Astrocyte (in vitro differentiated cells and primary cell): ENCODE data around the gene PAFAH1B1. TPM values are rescaled to one million over a fixed set of nuclear protein-coding genes. Genes with fewer than 3 reads are reported as not detected.

Experiments
- DNase-seq: peaks from one replicate; pipeline ENCODE4 v3.0.0-alpha.2; 2010; ENCODE audit warnings: low read depth
- FAIRE-seq: peaks from 2 replicates; lab custom pipeline; 2011; peaks lifted over from hg19 to GRCh38; lab: Jason Lieb, UNC
- H2AFZ ChIP-seq: 2 replicates; pipeline ENCODE4 v1.6.0; 2012; ENCODE audit warnings: low read depth, low read length, inconsistent platforms
- H3K27ac ChIP-seq: 2 replicates; pipeline ENCODE4 v1.5.1; 2011; ENCODE audit warnings: low read depth, low read length, inconsistent platforms
- H3K27me3 ChIP-seq: 2 replicates; pipeline ENCODE4 v1.6.0; 2011; ENCODE audit warnings: low read length, inconsistent platforms; ENCODE audit not compliant: insufficient read depth
- H3K36me3 ChIP-seq: 2 replicates; pipeline ENCODE4 v1.5.1; 2011; ENCODE audit warnings: low read length, inconsistent platforms; ENCODE audit not compliant: insufficient read depth
- H3K4me1 ChIP-seq: 2 replicates; pipeline ENCODE4 v1.5.1; 2011; ENCODE audit warnings: low read length, inconsistent platforms; ENCODE audit not compliant: insufficient read depth
- H3K4me2 ChIP-seq: 2 replicates; pipeline ENCODE4 v1.6.0; 2012; ENCODE audit warnings: low read length, inconsistent platforms
- H3K4me3 ChIP-seq: 2 replicates; pipeline ENCODE4 v1.5.1; 2011; ENCODE audit warnings: low read depth, mild to moderate bottlenecking, low read length, inconsistent platforms; ENCODE audit not compliant: insufficient read depth
- H3K79me2 ChIP-seq: 2 replicates; pipeline ENCODE4 v1.6.0; 2012; ENCODE audit warnings: mild to moderate bottlenecking, low read length, inconsistent platforms; ENCODE audit not compliant: insufficient read depth
- H3K9ac ChIP-seq: 2 replicates; pipeline ENCODE4 v1.6.0; 2012; ENCODE audit warnings: mild to moderate bottlenecking, low read length, inconsistent platforms
- H3K9me3 ChIP-seq: 2 replicates; pipeline ENCODE4 v1.5.1; 2012; ENCODE audit warnings: low read depth, mild to moderate bottlenecking, low read length, inconsistent platforms; ENCODE audit not compliant: insufficient read depth
- H4K20me1 ChIP-seq: 2 replicates; pipeline ENCODE4 v1.6.0; 2012; ENCODE audit warnings: low read length, inconsistent platforms; ENCODE audit not compliant: insufficient read depth
- H3K27ac Mint-ChIP-seq: one replicate; pipeline ENCODE4 v1.8.0; 2021; ENCODE audit warnings: mild to moderate bottlenecking, mixed read lengths; ENCODE audit not compliant: unreplicated experiment
- H3K27me3 Mint-ChIP-seq: one replicate; pipeline ENCODE4 v1.8.0; 2021; ENCODE audit warnings: low read depth, mixed read lengths; ENCODE audit not compliant: unreplicated experiment
- H3K36me3 Mint-ChIP-seq: one replicate; pipeline ENCODE4 v1.8.0; 2021; ENCODE audit warnings: low read depth, mixed read lengths; ENCODE audit not compliant: unreplicated experiment
- H3K4me1 Mint-ChIP-seq: one replicate; pipeline ENCODE4 v1.8.0; 2021; ENCODE audit warnings: low read depth, mixed read lengths; ENCODE audit not compliant: unreplicated experiment
- H3K4me3 Mint-ChIP-seq: one replicate; pipeline ENCODE4 v1.8.0; 2021; ENCODE audit warnings: mild to moderate bottlenecking, moderate library complexity, mixed read lengths; ENCODE audit not compliant: unreplicated experiment
- H3K9me3 Mint-ChIP-seq: one replicate; pipeline ENCODE4 v1.8.0; 2021; ENCODE audit warnings: mild to moderate bottlenecking, mixed read lengths; ENCODE audit not compliant: unreplicated experiment
- EZH2 ChIP-seq: IDR thresholded peaks from 2 replicates; pipeline ENCODE4 v1.6.1; 2012; ENCODE audit warnings: mild to moderate bottlenecking, low read length, inconsistent platforms; ENCODE audit not compliant: insufficient read depth
- total RNA-seq: library from RNA; stranded (reverse); gene quantifications from 2 replicates; pipeline ENCODE4 v1.2.1, GENCODE V29; 2021
- TF ChIP-seq, protein P1 (sequence below): IDR thresholded peaks from 2 replicates; pipeline ENCODE4 v1.5.1; 2011; ENCODE audit warnings: low read depth, mild to moderate bottlenecking, inconsistent platforms, low read length, moderate library complexity; ENCODE audit not compliant: insufficient read depth

Gene PAFAH1B1
- total RNA-seq, 1 donor from 2014 or later, result 195 TPM

DNA sequence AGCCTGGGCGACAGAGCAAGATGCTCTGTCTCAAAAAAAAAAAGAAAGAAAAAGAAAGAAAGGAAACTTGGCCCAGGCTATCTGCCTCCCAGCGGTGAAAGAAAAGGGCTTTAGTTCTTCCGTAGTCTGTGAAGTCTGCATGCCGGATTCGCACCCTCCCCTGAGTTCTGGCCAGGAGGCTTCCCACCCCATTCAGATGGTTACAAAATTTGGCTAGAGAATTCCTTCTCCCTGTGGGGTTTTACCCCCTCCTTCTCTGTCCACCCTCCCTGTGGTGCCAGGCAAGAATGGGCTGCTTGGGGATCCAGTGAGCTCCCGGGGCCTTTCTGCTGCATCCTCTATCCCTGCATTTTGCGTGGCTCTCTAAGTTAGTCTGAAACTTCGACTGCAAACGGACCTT, 37.8 kb downstream of the PAFAH1B1 start:
- no peak overlapping the region for H3K27ac ChIP-seq
- H3K27ac Mint-ChIP-seq, result peak overlapping the region; percentile 63
- no peaks in the 10 kb centered on the region for H3K27me3 Mint-ChIP-seq
- peaks cover 100% of the 10 kb centered on the region for H3K79me2 ChIP-seq
- no peak for FAIRE-seq
- H3K4me3 Mint-ChIP-seq, result no peak overlapping the region
- TF ChIP-seq, protein P1, sequence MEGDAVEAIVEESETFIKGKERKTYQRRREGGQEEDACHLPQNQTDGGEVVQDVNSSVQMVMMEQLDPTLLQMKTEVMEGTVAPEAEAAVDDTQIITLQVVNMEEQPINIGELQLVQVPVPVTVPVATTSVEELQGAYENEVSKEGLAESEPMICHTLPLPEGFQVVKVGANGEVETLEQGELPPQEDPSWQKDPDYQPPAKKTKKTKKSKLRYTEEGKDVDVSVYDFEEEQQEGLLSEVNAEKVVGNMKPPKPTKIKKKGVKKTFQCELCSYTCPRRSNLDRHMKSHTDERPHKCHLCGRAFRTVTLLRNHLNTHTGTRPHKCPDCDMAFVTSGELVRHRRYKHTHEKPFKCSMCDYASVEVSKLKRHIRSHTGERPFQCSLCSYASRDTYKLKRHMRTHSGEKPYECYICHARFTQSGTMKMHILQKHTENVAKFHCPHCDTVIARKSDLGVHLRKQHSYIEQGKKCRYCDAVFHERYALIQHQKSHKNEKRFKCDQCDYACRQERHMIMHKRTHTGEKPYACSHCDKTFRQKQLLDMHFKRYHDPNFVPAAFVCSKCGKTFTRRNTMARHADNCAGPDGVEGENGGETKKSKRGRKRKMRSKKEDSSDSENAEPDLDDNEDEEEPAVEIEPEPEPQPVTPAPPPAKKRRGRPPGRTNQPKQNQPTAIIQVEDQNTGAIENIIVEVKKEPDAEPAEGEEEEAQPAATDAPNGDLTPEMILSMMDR, result no peak
- TF ChIP-seq EZH2, result no peak
- peaks cover 2% of the 10 kb centered on the region for H3K36me3 ChIP-seq
- H2AFZ ChIP-seq, result no peak overlapping the region
- peaks cover 2% of the 10 kb centered on the region for H3K9me3 Mint-ChIP-seq
- no peak overlapping the region for H3K4me2 ChIP-seq
- DNase-seq, result no peak
- H3K36me3 Mint-ChIP-seq, result no peaks in the 10 kb centered on the region
- H3K27me3 ChIP-seq, result no peaks in the 10 kb centered on the region
- peaks cover 41% of the 10 kb centered on the region for H3K4me1 Mint-ChIP-seq
- peaks cover 100% of the 10 kb centered on the region for H4K20me1 ChIP-seq
- no peaks in the 10 kb centered on the region for H3K9me3 ChIP-seq
- H3K9ac ChIP-seq, result no peak overlapping the region
- H3K4me1 ChIP-seq, result peaks cover 10% of the 10 kb centered on the region
- H3K4me3 ChIP-seq, result no peak overlapping the region

DNA sequence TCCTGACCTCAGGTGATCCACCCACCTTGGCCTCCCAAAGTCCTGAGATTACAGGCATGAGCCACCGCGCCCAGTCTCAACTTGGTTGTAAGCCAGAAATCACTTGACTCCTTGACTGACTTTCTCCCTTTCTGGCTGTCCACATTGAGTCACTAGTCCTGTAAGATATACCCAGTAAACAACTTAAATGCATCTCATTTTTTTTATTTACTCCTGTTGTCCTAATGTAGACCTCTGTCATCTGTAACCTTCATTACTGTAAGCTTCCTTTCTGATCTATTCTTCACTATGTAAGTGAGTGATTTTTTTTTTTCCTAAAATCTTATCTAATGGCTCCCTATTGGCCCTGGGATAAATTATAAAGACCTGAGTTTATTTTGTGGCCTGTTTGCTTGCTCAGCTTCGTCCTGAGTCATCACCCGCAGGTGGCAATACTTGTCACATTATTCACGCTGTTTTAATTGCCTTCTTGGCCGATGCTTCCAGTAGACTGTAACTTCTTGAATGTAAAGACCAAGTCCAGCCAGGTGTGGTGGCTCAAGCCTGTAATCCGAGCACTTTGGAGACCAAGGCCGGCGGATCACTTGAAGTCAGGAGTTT, 41.0 kb downstream of the PAFAH1B1 start:
- no peaks in the 10 kb centered on the region for H3K27me3 Mint-ChIP-seq
- peaks cover 4% of the 10 kb centered on the region for H3K36me3 Mint-ChIP-seq
- peak overlapping the region; percentile 41 for H3K27ac ChIP-seq
- peak overlapping the region; percentile 19 for H3K4me2 ChIP-seq
- H3K36me3 ChIP-seq, result peaks cover 5% of the 10 kb centered on the region
- DNase-seq (peak; percentile 91), FAIRE-seq (no peak)
- H4K20me1 ChIP-seq, result peaks cover 91% of the 10 kb centered on the region
- H3K4me3 Mint-ChIP-seq, result no peak overlapping the region
- peaks cover 37% of the 10 kb centered on the region for H3K4me1 Mint-ChIP-seq
- no peaks in the 10 kb centered on the region for H3K27me3 ChIP-seq
- no peaks in the 10 kb centered on the region for H3K9me3 Mint-ChIP-seq
- peaks cover 10% of the 10 kb centered on the region for H3K4me1 ChIP-seq
- TF ChIP-seq, protein P1, result no peak
- TF ChIP-seq EZH2, result no peak
- no peak overlapping the region for H2AFZ ChIP-seq
- H3K27ac Mint-ChIP-seq, result peak overlapping the region; percentile 85
- H3K79me2 ChIP-seq, result peaks cover 100% of the 10 kb centered on the region
- no peak overlapping the region for H3K9ac ChIP-seq
- H3K4me3 ChIP-seq, result no peak overlapping the region
- H3K9me3 ChIP-seq, result no peaks in the 10 kb centered on the region

DNA sequence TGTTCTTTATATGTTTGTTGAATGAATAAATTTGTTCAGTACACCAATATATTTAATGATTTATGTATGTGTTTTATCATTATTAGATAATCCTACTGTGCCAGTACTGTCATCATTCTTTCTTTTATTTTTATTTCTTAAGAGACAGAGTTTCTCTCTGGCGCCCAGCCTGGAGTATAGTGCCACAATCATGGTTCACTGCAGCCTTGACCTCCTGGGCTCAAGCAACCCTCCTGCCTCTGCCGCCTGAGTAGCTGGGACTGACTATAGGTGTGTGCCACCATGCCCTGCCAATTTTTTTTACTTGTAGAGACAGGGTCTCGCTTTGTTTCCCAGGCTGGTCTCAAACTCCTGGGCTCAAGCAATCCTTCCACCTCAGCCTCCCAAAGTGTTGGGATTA, 41.8 kb downstream of the PAFAH1B1 start:
- no peak overlapping the region for H3K4me2 ChIP-seq
- Mint-ChIP-seq H3K27me3 (no peaks in the 10 kb centered on the region), H3K4me3 (no peak overlapping the region), H3K9me3 (no peaks in the 10 kb centered on the region), H3K27ac (no peak overlapping the region), H3K36me3 (peaks cover 6% of the 10 kb centered on the region), H3K4me1 (peaks cover 30% of the 10 kb centered on the region)
- H3K9me3 ChIP-seq, result no peaks in the 10 kb centered on the region
- H3K27ac ChIP-seq, result no peak overlapping the region
- no peak overlapping the region for H3K4me3 ChIP-seq
- H3K79me2 ChIP-seq, result peaks cover 98% of the 10 kb centered on the region
- no peaks in the 10 kb centered on the region for H3K27me3 ChIP-seq
- H4K20me1 ChIP-seq, result peaks cover 90% of the 10 kb centered on the region
- DNase-seq (no peak), FAIRE-seq (no peak)
- H3K9ac ChIP-seq, result no peak overlapping the region
- no peak overlapping the region for H2AFZ ChIP-seq
- no peak for TF ChIP-seq EZH2
- TF ChIP-seq, protein P1, result no peak
- H3K4me1 ChIP-seq, result peaks cover 10% of the 10 kb centered on the region
- H3K36me3 ChIP-seq, result peaks cover 5% of the 10 kb centered on the region
